Osteocyte (in vitro differentiated cells): ENCODE results near the gene C1GALT1. TPM values are rescaled to one million over a fixed set of nuclear protein-coding genes. Genes with fewer than 3 reads are reported as not detected.

Source experiments
- DNase-seq: peaks from one replicate; pipeline ENCODE4 v3.0.0; 2021; ENCODE audit warnings: mixed read lengths; ENCODE audit not compliant: unreplicated experiment; ENCODE audit errors: extremely low spot score
- H3K27ac Mint-ChIP-seq: one replicate; pipeline ENCODE4 v1.8.0; 2021; ENCODE audit warnings: mild to moderate bottlenecking, mixed read lengths; ENCODE audit not compliant: unreplicated experiment
- H3K27me3 Mint-ChIP-seq: one replicate; pipeline ENCODE4 v1.8.0; 2021; ENCODE audit warnings: mixed read lengths; ENCODE audit not compliant: unreplicated experiment
- H3K36me3 Mint-ChIP-seq: one replicate; pipeline ENCODE4 v1.8.0; 2021; ENCODE audit warnings: mixed read lengths; ENCODE audit not compliant: unreplicated experiment
- H3K4me1 Mint-ChIP-seq: one replicate; pipeline ENCODE4 v1.8.0; 2021; ENCODE audit warnings: mixed read lengths; ENCODE audit not compliant: unreplicated experiment
- H3K4me3 Mint-ChIP-seq: one replicate; pipeline ENCODE4 v1.8.0; 2021; ENCODE audit warnings: mild to moderate bottlenecking, moderate library complexity, mixed read lengths; ENCODE audit not compliant: unreplicated experiment
- H3K9me3 Mint-ChIP-seq: one replicate; pipeline ENCODE4 v1.8.0; 2021; ENCODE audit warnings: mixed read lengths; ENCODE audit not compliant: unreplicated experiment
- total RNA-seq: library from RNA; stranded (reverse); gene quantifications from 2 replicates; pipeline ENCODE4 v1.2.1, GENCODE V29; 2021
- TF ChIP-seq, protein P1 (sequence below): fragments of 200-600 bp; sonication (generic); IDR thresholded peaks from 2 replicates; pipeline ENCODE4 v1.5.0; 2021; ENCODE audit warnings: antibody characterized with exemption, mild to moderate bottlenecking, moderate library complexity

C1GALT1 gene
- total RNA-seq, 1 donor from 2014 or later, result 30.9 TPM

GRCh38 chr7:7169296-7169695 lies 13.0 kb upstream of the C1GALT1 start:
- peaks cover 10% of the 10 kb centered on the region for H3K36me3 Mint-ChIP-seq
- TF ChIP-seq, protein P1, sequence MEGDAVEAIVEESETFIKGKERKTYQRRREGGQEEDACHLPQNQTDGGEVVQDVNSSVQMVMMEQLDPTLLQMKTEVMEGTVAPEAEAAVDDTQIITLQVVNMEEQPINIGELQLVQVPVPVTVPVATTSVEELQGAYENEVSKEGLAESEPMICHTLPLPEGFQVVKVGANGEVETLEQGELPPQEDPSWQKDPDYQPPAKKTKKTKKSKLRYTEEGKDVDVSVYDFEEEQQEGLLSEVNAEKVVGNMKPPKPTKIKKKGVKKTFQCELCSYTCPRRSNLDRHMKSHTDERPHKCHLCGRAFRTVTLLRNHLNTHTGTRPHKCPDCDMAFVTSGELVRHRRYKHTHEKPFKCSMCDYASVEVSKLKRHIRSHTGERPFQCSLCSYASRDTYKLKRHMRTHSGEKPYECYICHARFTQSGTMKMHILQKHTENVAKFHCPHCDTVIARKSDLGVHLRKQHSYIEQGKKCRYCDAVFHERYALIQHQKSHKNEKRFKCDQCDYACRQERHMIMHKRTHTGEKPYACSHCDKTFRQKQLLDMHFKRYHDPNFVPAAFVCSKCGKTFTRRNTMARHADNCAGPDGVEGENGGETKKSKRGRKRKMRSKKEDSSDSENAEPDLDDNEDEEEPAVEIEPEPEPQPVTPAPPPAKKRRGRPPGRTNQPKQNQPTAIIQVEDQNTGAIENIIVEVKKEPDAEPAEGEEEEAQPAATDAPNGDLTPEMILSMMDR, result no peak
- no peak for DNase-seq
- no peak overlapping the region for H3K27ac Mint-ChIP-seq
- H3K4me1 Mint-ChIP-seq, result peaks cover 10% of the 10 kb centered on the region
- H3K4me3 Mint-ChIP-seq, result no peak overlapping the region
- peaks cover 32% of the 10 kb centered on the region for H3K9me3 Mint-ChIP-seq
- H3K27me3 Mint-ChIP-seq, result no peaks in the 10 kb centered on the region

DNA sequence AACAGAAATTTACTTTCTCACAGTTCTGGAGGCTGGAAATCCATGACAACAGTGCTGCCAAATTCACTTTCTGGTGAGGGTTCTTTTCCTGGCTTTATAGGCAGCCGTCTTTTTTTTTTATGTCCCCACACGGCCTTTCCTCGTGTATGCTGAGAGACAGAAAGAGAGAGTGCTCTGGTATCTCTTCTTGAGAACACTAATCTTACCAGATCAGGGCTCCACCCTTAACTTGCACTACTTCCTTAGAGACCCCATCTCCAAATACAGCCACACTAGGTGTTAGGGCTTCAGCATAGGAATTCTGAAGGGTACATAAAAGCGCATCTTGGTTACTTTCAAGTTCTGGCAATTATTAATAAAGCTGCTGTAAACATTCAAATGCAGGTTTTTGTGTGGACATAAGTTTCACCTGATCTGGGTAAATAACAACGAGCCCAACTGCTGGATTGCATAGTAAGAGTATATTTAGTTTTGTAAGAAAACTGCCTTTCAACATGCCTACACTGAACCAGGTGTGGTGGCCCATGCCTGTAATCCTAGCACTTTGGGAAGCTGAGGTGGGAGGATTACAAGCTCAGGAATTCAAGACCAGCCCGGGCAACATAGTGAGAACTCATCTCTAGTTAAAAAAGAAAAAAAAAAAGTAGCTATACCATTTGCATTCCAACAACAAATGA lies 8.2 kb upstream of the C1GALT1 start:
- Mint-ChIP-seq H3K27me3 (no peaks in the 10 kb centered on the region), H3K9me3 (peaks cover 38% of the 10 kb centered on the region), H3K36me3 (peaks cover 17% of the 10 kb centered on the region), H3K4me3 (no peak overlapping the region), H3K27ac (no peak overlapping the region), H3K4me1 (peaks cover 25% of the 10 kb centered on the region)
- TF ChIP-seq, protein P1, result no peak
- DNase-seq, result no peak

- no peak for DNase-seq
- peaks cover 29% of the 10 kb centered on the region for H3K9me3 Mint-ChIP-seq
- no peak overlapping the region for H3K27ac Mint-ChIP-seq
- no peak overlapping the region for H3K4me3 Mint-ChIP-seq
- peaks cover 25% of the 10 kb centered on the region for H3K4me1 Mint-ChIP-seq
- TF ChIP-seq, protein P1, result no peak
- peaks cover 14% of the 10 kb centered on the region for H3K36me3 Mint-ChIP-seq
- H3K27me3 Mint-ChIP-seq, result no peaks in the 10 kb centered on the region
Observed at GRCh38 chr7:7175075-7175695, 7.2 kb upstream of the C1GALT1 start.

DNA sequence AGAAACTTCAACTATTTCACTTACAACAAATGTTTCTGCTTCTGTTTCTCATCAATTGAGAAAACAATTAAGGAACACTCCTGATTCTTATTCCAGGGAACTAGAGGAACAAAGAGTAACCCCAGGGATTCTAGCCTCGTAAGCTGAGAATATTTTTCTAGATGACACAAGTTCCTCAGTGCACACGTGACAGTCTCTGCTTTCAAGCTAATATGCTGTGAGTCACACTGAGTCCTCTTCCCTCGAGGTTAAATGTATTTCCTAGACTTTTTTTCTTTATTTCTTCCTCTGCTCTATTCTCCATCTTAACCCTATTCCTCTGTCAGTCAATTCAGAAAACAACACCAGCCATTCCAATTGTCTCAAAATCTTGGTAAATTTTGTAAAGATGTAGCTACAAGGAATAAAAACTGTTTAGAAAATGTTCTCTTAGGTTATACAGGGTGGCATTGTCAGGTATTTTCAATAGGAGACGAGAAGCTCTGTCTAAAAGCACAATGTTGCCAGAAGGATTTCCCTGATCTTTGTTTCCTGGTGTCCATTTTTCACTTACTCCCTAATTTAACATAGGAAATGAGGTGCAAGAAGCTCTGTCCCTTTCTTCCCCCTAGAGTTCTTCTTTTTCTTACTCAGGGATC lies 5.8 kb upstream of the C1GALT1 start:
- no peak for DNase-seq
- peak overlapping the region; percentile 87 for H3K27ac Mint-ChIP-seq
- no peaks in the 10 kb centered on the region for H3K27me3 Mint-ChIP-seq
- H3K4me1 Mint-ChIP-seq, result peaks cover 29% of the 10 kb centered on the region
- H3K4me3 Mint-ChIP-seq, result no peak overlapping the region
- TF ChIP-seq, protein P1, result no peak
- H3K9me3 Mint-ChIP-seq, result peaks cover 20% of the 10 kb centered on the region
- H3K36me3 Mint-ChIP-seq, result peaks cover 8% of the 10 kb centered on the region

- peaks cover 18% of the 10 kb centered on the region for H3K9me3 Mint-ChIP-seq
- peak overlapping the region; percentile 87 for H3K27ac Mint-ChIP-seq
- TF ChIP-seq, protein P1, result no peak
- no peak overlapping the region for H3K4me3 Mint-ChIP-seq
- H3K27me3 Mint-ChIP-seq, result no peaks in the 10 kb centered on the region
- no peak for DNase-seq
- peaks cover 32% of the 10 kb centered on the region for H3K4me1 Mint-ChIP-seq
- peaks cover 6% of the 10 kb centered on the region for H3K36me3 Mint-ChIP-seq
Observed at GRCh38 chr7:7177044-7177517, 5.3 kb upstream of the C1GALT1 start.
